Left forelimb (tissue), 1 donor: ENCODE data around the gene CABP1.

Experiments
- DNase-seq: peaks from one replicate; pipeline ENCODE4 v3.0.0-alpha.2; 2018; ENCODE audit warnings: low spot score

Gene CABP1

GRCh38 chr12:120631097-120631496, 9.3 kb upstream of the CABP1 start:
- DNase-seq, result no peak

DNA sequence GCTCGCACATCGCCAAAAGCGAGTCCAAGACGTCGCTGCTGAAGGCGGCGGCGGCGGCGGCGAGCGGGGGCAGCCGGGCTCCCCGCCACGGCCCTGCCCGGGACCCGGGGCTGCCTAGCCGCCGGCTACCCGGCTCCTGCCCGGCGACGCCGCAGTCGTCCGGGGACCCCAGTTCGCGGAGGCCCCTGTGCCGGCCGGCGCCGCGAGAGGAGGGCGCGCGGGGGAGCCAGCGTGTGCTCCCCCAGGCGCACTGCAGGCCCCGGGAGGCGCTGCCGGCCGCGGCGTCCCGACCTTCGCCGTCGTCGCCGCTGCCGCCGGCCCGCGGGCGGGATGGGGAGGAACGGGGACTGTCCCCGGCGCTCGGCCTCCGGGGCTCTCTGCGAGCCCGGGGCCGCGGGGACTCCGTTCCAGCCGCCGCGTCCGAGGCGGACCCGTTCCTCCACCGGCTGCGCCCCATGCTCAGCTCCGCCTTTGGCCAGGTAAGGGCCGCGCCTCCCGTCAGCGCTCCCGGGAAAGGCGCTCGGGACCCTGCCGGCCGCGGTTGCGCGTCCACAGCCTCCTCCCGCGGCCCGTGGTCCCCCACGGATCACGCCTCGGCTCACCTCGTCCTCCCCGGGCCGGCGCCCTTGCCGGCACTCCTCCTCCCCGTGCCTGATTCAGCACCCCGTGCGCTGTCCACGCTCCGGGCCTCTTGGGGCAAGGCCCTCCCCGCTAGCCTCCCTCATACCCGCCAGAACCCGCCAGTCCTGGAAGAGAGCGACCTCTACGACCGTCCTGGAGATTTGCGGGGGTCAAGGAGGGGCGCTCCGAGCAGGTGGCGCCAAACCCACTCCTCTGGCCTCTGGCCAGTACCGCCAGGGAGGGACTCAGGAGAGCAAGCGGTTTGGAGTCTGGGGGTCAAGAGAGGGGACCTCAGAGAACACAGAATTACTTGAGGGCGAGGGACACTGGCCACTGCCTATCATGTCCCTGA, 721 bp downstream of the CABP1 start:
- DNase-seq, result peak; percentile 75

DNA sequence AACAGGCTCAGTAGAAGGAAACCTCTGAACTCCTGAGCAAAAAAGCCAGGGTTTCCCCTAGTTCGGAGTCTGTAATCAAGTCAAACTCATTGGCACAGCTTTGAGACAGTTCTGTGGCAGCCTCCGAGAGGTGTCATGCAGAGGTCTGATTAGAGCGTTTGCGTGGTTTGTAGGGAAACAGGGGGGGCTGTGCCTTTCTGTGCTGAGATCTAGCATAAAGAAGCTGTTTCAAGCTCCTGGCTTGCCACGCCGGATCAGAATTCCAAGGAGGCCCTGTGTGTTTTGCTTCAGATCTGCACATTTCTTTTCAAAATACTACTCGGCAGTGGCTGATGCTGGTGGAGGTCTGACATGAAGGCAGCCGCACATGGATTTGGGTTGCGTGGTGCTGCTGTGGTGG, 1.7 kb downstream of the CABP1 start:
- DNase-seq, result no peak

DNA sequence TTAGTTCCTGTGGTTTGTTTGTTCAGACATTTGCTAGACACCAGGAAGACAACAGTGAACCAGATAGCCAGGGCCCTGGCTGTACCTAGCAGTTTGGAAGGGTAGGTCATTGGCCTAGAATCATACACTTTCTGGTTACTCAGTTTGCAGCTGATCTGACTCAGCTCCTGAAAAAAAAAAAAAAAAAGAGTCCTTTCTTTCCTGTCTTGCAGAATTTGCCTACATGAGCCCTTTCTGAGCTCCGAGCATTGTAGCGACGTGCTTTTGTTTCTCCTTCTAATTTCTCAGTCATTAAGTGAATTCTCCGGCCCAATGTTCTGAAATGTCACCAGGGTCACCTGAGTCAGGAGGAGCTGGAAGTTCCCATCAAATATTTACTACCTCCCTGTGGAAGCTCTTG, 2.4 kb downstream of the CABP1 start:
- DNase-seq, result no peak

GRCh38 chr12:120643574-120643973, 3.1 kb downstream of the CABP1 start:
- DNase-seq, result no peak

DNA sequence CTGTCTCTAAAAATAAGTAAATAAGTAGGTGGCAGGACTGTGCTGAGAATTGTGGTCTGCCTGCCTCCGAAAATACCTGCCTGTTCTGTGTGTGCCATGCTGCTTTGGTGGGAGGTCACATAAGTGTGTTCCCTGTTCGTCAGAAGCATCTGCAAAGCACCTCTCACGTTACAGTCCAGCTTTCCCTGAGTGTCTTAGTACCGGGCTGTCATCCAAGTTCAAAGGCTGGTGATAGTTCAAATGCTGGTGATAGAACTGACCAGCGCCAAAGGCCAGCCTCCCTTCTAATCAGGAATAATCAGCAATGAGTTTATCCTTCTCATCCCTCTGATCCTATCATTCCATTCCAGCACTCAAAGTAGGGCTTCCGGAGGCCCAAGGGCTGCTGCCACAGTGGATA, 5.6 kb downstream of the CABP1 start:
- DNase-seq, result no peak

DNA sequence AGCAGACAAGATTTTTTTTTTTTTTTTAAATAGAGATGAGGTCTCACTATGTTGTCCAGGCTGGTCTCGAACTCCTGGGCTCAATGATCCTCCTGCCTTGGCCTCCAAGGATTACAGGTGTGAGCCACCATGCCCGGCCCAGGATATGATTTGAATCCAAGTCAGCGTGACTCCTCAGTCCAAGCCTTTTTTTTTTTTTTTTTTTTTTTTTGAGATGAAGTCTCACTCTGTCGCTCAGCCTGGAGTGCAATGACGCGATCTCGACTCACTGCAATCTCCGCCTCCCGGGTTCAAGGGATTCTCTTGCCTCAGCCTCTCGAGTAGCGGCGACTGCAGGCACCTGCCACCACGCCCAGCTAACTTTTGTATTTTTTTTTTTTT, 6.9 kb downstream of the CABP1 start:
- DNase-seq, result no peak

- DNase-seq, result no peak
These were observed 9.2 kb downstream of the CABP1 start for GRCh38 chr12:120649442-120650232.

DNA sequence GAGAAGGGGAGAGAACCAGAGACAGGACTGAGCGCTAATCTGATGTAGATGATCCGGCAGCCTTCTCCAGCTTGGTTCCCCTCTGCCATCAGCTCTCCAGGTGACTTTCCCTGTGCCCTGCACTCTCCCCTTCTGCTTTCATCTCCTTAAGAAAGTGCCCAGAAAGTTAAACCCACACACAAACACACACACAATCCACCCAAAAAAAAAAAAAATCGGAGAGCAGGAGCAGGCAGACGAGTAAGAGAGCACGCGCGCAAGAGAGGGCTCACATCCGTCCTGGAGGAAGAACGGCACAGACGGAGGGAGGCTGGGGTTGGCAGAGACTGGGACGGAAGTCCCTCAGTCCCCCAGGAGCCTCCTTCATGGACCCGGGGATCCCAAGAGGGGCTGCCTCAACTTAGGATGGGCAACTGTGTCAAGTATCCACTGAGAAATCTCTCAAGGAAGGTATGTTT, 9.8 kb downstream of the CABP1 start:
- DNase-seq, result no peak

- no peak for DNase-seq
These were observed 11.4 kb downstream of the CABP1 start for GRCh38 chr12:120651821-120652220.

DNA sequence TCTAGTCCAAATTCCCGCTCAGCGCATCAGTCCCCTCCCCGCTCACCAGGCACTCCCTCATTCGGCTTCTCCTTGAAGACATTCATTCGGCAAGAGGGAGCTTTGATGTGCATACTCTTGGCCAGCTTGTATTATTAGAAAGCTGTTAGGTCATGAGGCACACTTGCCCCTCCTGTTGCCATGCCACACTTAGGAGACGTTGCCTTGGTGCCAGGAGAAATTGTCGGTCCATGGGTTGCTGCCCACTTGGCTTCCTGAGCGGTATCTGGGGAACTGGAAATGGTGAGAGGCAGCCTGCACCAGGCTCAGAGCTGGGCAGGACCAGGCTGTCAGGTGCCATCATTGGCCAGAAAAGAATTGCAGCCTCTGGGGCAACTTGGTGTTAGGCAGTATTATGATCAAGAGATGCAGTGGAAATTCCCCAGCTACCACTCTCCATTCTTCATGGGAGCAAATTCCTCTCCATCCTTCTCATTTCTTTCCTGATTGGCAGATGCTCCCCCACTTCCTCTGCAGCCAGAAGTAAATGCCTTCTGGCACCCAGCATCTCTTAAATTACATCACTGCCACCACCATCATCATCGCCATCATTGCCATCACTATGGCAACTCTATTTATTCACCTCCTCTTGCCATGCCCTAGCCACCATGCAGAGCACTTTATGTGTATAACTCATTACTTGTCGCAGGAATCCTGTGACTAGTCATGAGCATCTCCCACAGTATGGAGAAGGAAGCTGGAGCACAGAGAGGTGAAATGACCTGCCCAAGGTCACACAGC, 12.4 kb downstream of the CABP1 start:
- DNase-seq, result no peak

DNA sequence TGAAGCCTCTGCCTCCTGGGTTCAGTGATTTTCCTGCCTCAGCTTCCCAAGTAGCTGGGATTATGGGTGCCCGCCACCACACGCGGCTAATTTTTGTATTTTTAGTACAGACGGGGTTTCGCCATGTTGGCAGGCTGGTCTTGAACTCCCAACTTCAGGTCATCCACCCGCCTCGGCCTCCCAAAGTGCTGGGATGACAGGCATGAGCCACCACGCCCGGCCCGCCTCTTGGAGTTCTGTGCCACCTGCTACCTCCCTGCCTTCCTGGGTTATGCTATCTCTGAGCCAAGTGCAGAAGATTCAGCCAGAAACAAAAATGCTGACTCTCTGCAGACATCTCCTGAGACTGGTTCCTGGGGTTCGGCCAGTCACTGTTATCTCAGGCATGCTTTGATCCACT, 13.2 kb downstream of the CABP1 start:
- no peak for DNase-seq

- DNase-seq, result no peak
These were observed 14.2 kb downstream of the CABP1 start for GRCh38 chr12:120654656-120655055.

GRCh38 chr12:120656008-120656407, 15.6 kb downstream of the CABP1 start:
- DNase-seq, result no peak

DNA sequence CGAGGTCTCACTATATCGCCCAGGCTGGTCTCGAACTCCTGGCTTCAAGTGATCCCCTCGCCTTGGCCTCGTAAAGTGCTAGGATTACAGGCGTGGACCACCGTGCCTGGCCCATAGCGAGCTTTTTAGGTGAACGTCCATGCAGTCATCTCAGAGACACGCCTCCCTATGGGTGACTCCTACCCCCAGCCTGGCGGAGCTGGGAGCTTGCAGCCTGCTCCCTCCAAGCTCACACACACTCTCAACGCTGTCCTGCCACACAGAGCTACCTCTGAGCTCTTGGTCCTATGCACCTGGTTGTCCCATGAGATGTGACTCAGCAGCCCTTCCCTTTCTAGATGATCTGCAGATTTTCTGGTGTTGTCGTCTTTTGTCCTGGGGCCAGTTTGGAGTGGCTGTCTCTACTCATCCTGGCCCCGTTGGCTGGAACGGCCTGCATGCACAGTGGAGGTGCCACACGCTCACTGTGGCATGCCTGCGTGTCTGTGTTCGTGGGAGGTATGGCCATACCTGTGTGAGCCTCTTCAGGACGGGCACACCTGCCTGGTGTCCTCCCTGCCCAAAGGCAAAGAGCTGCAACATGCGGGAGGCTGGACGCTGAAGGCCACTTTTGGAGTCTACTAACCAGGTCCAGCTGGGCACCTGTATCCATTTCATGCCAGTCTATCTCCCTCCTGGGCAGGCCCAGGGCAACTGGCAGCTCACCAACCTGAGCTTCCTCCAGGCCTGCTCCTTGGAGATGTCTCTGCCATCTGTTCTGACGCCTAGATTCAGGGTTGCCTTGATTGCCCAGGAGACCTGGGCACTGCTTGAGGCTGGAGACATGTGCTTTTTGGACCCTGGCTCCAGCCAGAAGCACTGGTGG, 18.1 kb downstream of the CABP1 start:
- no peak for DNase-seq

GRCh38 chr12:120659151-120659525, 18.7 kb downstream of the CABP1 start:
- no peak for DNase-seq

DNA sequence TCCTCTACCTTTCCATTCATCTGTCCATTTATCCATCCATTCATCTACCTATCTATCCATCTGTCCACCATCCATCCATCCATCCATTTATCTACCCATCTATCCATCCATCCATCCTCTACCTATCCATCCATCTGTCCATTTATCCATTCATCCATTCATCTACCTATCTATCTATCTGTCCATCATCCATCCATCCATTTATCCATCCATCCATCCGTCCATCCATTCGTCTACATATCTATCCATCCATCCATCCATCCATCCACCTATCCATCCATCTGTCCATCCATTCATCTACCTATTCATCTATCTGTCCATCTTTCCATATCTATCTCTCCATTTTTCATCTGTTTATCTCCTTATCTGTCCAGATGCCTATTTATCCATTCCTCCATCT, 21.0 kb downstream of the CABP1 start:
- DNase-seq, result no peak

DNA sequence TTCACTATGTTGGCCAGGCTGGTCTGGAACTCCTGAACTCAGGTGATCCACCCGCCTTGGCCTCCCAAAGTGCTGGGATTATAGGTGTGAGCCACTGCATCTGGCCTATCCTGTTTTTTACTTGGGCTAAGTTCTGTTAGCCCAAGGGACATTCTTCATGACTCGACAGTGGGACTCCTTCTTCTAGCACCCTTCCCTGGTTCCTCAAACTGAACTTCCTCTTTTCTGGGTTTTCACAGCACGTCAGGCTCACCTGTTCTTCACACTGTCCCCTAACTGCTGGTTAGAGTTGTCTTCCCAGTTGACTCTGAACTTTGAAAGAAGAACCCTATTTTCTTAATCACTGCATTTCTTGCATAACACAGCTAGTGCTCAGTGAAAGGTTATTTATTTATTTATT, 22.5 kb downstream of the CABP1 start:
- DNase-seq, result no peak

DNA sequence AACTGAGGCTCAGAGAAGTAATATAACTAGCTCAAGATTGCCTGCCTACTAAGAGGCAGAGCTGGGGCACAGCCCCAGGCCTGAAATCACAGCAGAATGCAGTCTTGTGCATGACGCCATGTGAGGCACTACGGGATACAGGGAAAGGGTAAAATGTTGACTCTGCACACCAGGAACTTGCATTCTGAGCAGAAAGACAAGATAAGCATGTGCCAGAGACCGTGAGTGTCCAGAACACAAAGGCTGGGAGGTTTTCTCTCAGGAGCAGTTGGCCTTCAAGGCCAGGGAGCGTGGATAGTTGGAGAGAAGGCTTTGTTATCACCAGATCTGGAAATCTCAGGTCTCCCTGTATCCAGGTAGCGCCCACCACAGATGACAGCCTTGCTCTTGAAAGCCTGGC, 23.3 kb downstream of the CABP1 start:
- DNase-seq, result no peak

GRCh38 chr12:120666571-120667390, 26.4 kb downstream of the CABP1 start:
- no peak for DNase-seq
